Suprapubic skin (tissue), 4 donors: ENCODE measurements around the gene CDH3.

ENCODE experiments used
- CTCF ChIP-seq, 2 donors: fragments of 200-600 bp in 1 of 2; fragments of 450-650 bp in 1 of 2; sonication (generic) in 1 of 2; IDR thresholded peaks; one replicate each; pipeline ENCODE4 v1.5.1; 2016 to 2019; ENCODE audit warnings: antibody characterized with exemption in 2 of 2, mild to moderate bottlenecking in 1 of 2, moderate library complexity in 1 of 2
- EP300 ChIP-seq: sonication (generic); formaldehyde crosslinking; IDR thresholded peaks from one replicate; pipeline ENCODE4 v1.6.1; 2017; ENCODE audit warnings: antibody characterized with exemption
- POLR2A ChIP-seq, 2 donors: fragments of 450-650 bp; IDR thresholded peaks; one replicate each; pipeline ENCODE4 v1.6.1; 2017; ENCODE audit warnings: antibody characterized with exemption in 2 of 2, mild to moderate bottlenecking in 2 of 2, moderate library complexity in 2 of 2
- POLR2AphosphoS5 ChIP-seq, 3 donors: sonication (generic); formaldehyde crosslinking; IDR thresholded peaks; one replicate each; pipeline ENCODE4 v1.6.1; 2017; ENCODE audit warnings: antibody characterized with exemption in 3 of 3

GRCh38 chr16:68642436-68643101 is 2.5 kb upstream of the CDH3 start:
- TF ChIP-seq CTCF (IDR thresholded peaks at IDR 0.05) = no peak
- TF ChIP-seq POLR2AphosphoS5 (IDR thresholded peaks at IDR 0.05) = no peak
- TF ChIP-seq POLR2A (IDR thresholded peaks at IDR 0.05) = no peak
- TF ChIP-seq EP300 = no peak
